Thymus (tissue), 2 donors: Measurements from ENCODE around the gene KLHDC8A. TPM values are rescaled to one million over a fixed set of nuclear protein-coding genes. Genes with fewer than 3 reads are reported as not detected.

Source experiments
- polyA plus RNA-seq: library from polyadenylated mRNA; stranded (reverse); fragments of 200-250 nt; gene quantifications from one replicate; pipeline ENCODE4 v1.2.3, GENCODE V29; 2013
- total RNA-seq: library from RNA; stranded (reverse); fragments of 120-200 nt; gene quantifications from one replicate; pipeline ENCODE4 v1.2.4, GENCODE V29; 2013
- donor health status: healthy.

The KLHDC8A gene
- total and polyA plus RNA-seq, 2 donors: 0.19 to 0.50 TPM

Other genes with a start within 250 kb of the KLHDC8A start
- 15.2 TPM for gene RBBP5, start 234.9 kb downstream of the KLHDC8A start, total RNA-seq
- gene RBBP5, start 234.9 kb downstream of the KLHDC8A start, polyA plus RNA-seq: 7.8 TPM
- 5.4 TPM for gene DSTYK, start 145.2 kb downstream of the KLHDC8A start, total RNA-seq
- 6.3 TPM for gene DSTYK, start 145.2 kb downstream of the KLHDC8A start, polyA plus RNA-seq
- 5.1 TPM for gene TMCC2, start 129.0 kb downstream of the KLHDC8A start, total RNA-seq
- gene TMCC2, start 129.0 kb downstream of the KLHDC8A start, polyA plus RNA-seq: 3.7 TPM
- gene NUAK2, start 35.2 kb downstream of the KLHDC8A start, total RNA-seq: 2.1 TPM
- 4.0 TPM for gene NUAK2, start 35.2 kb downstream of the KLHDC8A start, polyA plus RNA-seq
- gene LEMD1, start 65.1 kb upstream of the KLHDC8A start, total RNA-seq: 0.24 TPM
- 0.66 TPM for gene LEMD1, start 65.1 kb upstream of the KLHDC8A start, polyA plus RNA-seq
- 0.05 TPM for gene BLACAT1, start 99.1 kb upstream of the KLHDC8A start, total RNA-seq
- 0.14 TPM for gene BLACAT1, start 99.1 kb upstream of the KLHDC8A start, polyA plus RNA-seq
- gene CDK18, start 147.7 kb upstream of the KLHDC8A start, total RNA-seq: 1.8 TPM
- 5.4 TPM for gene CDK18, start 147.7 kb upstream of the KLHDC8A start, polyA plus RNA-seq